GM21360 (cell line): Measurements from ENCODE around the gene SRRM1.
"Not testable (repeated sequence)": the region's sequence is repeated elsewhere in the genome, so short reads cannot be mapped to it uniquely, and the experiment has no call there.

Source experiments
- ATAC-seq: cut with Tn5 transposase; IDR thresholded peaks from one replicate; pipeline ENCODE4 v1.9.1; 2021; ENCODE audit warnings: mild to moderate bottlenecking, moderate library complexity; ENCODE audit not compliant: unreplicated experiment

Gene SRRM1

DNA sequence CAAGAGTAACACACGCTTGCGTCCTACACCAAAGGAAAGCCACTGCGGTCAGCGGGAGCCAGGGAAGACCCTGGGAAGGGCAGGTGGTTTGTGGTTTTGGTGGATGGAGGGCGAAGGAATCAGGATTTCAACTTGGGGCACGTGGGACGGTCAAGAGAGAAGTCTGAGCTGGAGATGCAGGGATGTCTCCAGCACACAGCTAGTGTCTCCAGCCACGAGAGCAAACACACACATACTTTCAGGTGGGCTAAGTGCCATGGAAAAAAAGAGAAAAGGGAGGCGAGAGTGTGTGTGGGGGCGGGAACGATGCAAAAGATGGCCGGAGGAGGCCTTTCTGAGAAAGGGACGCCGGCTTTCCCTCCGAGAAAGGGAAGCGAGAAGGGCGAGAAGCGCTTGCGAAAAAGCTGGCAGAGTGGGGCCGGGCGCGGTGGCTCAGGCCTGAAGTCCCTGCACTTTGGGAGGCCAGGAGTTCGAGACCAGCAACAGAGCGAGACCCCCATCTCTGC lies 1.4 kb upstream of the SRRM1 start:
- no peak for ATAC-seq

DNA sequence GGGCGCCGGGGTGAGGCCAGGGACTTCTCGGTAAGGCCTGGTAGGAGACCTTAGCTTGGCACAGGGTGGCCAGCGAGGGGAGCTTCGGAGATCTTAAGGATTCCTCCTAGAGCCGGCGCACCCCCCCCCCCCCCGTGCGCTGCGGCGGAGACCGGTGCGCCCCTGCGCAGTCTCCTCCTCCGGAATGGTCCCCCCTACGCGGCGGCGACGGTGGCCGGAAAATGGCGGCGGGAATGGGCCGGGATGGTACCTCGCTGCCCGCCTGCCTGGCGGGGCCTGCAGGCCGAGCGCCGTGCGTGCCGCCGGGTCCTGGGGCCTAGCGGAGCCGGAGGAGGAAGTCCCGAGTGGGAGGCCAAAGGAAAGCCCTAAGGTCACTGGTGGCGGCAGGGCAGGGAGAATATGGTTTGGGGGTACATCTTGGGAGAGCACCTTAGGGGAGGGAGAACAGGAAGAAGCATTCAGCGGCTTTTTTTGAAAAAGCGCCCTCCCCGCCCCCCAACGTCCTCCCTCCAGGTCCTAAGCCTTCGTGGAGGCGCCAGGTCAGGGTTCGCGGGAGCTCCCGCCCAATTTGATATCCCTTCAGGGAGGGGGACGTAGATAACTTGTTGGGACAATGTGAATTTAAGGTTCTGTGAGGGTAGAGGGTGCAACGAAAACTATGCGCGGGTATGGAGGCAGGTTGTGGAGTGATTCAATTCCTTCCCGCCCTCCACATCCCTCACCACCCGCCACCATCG lies 429 bp downstream of the SRRM1 start:
- ATAC-seq, result peak; percentile 20

DNA sequence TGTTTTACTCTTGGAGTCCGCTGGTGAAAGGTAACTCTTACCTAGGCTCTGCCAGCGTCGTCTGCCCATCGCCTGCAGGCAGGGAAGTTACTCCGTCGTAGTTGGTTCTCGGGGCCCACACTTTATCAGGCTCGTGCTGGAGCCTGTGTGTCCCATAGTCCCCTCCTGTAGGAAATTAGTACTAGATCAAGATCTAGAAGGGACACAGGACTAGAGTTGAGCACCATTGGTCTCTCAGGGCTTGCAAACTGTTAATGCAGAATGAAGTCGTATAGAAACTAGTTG lies 940 bp downstream of the SRRM1 start:
- no peak for ATAC-seq

DNA sequence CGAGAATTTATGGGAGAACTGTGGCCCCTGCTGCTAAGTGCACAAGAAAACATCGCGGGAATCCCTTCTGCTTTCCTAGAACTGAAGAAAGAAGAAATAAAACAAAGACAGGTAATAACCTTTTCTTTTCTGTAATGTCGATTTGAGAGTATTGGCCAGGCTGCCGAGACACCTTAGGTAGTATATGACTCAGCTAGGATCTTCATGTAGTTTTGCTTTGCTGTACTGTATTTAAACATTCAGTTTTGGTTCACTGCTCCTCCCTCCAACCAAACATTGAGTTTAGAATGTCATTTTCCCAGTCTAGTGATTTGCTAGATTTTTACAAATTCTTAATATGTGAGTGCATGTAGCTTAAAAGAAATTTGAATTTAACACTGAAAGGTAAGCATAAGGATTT lies 5.8 kb downstream of the SRRM1 start:
- ATAC-seq, result no peak

DNA sequence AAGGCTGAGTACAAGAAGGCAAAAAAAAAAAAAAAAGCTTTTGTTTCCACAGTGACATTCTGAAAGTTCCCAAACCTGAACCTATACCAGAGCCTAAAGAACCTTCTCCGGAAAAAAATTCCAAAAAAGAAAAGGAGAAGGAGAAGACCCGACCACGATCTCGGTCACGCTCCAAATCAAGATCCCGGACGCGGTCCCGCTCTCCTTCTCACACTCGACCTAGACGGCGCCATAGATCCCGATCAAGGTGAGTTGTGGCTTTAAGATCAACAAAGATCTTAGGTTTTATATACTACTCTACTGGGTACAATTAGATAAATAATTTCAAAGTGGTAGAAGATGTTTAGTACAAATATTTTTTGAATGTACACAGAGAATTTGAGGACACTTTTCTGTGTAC lies 9.3 kb downstream of the SRRM1 start:
- ATAC-seq, result no peak

DNA sequence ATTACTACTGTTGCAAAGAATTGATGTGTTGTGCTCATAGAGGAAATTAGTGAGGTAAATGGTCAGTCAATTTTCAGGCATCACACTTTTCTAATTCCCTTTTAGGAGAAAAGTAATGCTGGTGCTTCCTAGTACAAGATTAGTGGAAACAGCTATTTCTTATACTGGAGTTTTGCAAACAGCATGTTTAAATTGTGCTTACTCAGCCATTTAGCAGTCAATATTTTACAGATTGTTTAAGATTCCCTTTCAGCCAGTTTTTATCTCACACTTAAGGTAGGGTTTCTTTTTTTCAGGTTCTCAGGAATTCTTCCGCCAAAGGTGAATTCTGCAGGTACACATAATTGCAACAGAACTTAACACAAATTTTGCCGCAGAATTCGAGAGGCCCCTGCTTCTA lies 10.9 kb downstream of the SRRM1 start:
- no peak for ATAC-seq

DNA sequence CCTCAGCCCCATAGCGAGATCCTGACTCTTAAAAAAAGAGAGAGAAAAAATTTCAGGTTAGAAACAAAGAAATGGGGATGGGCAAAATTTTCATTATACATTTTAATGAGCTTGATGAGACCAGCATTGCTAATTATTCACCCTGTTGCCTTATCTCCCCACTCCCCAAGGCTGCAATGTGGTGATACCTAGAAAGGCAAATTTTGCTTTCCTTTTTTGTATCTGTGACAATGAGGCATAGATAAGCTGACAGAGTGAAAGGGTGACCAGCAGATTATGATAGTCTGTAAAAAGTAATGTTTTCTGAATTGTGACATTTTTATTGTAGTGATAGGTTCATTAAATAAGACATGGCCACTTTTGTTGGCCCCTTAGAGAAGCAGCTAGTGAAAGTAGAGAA lies 12.9 kb downstream of the SRRM1 start:
- ATAC-seq, result no peak

DNA sequence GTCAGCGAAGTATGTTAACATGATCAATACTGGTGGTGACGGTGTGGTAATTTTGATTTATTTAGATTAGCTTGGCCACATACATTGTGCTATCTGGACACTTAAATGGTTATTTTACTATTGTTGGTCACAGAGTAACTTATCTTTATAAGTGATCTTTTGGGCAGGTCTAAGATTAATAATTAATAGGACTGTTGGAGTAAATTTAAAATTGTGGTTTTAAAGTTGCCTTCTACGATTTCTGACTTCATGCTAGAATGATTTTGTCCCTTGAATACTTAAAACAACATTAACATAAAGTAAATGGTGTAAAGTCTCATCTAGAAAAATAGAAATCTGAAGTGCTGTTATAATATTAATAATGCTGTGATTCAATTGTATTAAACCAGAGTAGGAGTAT lies 14.7 kb downstream of the SRRM1 start:
- ATAC-seq, result no peak

DNA sequence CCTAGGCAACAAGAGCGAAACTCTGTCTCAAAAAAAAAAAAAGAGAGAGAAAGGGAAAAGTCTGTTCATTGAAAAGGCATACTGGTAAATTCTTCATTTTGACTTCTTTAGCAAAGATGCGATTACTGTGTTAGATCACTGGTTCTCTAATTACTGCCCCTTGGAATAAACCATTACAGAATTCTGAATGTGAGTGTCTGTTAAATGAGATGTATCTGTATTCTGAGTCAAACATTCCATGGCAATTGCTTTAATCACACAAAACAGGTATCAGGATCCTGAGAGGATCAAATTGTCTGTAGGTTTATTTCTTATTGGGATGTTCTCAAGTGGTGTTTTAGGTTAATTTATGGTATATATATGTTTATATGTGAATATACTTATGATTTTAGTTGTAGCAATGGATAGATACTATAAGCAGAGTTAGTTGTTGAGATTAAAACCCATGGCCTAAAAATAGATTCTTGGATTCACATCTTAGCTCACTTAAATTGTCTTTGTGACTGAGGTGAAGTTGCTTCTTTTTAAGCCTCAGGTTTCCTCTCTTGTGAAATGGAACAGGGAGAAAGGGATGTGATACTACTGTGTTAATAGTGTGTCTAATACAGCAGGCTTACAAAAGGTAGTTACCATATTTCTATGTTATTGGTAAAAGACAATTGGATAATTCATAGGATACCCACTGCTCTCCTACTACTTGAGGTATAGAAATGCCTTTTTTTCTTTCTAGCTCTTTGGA lies 16.2 kb downstream of the SRRM1 start:
- ATAC-seq, result no peak

DNA sequence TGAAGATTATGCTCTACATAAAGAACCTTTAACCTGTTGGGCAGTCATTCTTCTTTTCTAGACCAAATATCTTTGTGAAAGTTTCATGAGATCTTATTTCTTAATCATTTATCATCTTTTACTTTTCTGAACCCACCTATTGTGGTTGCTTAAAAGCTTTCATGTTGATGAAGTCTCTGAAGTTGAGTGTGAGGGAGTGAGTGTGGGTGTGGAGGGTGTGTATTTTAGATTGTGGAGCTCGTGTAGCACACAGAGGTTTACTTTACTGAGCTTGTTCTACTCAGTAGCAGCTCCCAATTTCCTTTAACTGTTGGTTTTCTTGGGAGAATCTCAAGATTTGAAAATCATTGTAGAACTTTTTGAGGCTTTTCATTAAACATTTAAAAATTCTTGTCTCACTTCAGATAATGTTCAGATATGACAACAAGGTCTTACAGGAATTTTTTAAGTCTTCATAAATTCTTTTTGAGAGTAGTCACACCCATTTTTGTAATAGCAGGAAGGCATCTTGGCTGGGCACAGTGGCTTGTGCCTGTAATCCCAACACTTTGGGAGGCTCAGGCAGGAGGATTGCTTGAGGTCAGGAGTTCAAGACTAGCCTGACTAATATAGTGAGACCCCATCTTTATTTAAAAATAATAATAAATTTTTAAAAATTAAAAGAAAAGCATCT lies 17.0 kb downstream of the SRRM1 start:
- ATAC-seq, result no peak

DNA sequence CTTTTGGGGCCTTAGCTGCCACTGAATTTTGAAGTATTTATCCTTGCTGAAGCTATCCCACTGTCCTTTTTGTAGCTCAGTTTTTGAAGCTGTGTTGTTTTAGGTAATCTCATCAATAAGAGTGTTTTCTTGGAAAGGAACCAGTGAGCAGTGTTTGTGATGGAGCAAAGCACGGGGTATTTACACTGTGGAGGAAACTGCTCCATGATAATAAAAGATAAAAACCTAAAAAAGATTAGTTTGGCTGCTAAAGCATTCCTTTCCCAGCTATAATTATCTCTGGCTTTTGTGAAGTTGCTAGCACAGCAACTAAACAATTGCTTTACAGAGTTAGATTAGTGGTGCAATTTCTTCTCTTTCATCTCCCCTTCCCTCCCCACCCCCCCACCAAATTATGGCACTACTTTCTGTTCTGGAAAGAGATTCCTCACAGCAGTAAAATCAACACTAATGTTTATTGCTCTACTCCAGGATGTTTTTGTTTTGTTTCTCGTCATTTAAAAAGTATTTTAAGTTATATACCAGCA lies 21.5 kb downstream of the SRRM1 start:
- no peak for ATAC-seq

DNA sequence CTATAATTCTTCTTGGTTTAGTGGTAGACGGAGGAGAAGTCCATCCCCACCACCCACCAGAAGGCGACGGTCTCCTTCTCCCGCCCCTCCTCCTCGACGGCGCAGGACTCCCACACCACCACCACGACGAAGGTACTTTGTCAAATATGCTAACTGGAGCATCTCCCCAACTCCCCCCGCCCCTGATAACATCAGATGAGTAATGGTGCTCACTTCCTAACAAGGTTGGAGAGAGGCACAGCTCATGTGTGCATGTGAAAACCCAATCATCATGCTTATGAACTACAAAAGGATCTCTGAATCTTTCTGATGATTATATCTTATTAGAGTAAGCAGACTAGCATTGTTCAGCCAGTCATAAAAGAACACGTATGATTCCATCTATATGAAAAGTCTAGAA lies 23.7 kb downstream of the SRRM1 start:
- no peak for ATAC-seq

DNA sequence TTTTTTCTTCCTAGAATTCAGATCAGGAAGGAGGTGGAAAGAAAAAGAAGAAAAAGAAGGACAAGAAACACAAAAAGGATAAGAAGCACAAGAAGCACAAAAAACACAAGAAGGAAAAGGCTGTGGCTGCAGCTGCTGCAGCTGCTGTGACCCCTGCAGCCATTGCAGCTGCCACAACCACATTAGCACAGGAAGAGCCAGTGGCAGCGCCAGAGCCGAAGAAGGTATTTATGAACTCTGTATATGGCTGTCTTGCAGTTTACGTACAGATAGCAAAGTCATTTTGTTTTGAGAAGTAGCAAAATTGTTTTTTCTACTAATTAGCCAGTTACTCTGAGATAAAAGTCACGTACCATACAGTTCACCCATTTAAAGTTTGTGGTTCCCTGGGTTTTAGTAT lies 28.3 kb downstream of the SRRM1 start:
- ATAC-seq, result not testable (repeated sequence)

DNA sequence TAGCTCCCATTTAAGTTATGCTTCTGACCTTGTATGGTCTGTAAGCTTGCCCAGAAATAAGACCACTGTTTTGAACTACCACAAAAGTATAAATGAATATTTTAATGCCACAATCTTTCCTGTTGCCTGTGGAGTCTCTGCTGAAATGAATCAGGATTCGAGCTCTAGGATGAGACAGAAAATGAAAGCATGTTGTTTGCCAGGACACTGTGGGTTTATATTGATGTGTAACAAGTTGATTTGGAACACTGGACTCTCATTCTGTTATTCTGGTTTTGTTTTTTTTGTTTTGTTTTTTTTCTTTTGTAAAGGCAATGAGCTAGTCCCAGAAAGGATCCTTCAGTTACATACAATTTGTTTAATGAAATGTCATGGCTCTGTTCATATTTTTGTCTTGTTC lies 29.6 kb downstream of the SRRM1 start:
- ATAC-seq, result not testable (repeated sequence)

DNA sequence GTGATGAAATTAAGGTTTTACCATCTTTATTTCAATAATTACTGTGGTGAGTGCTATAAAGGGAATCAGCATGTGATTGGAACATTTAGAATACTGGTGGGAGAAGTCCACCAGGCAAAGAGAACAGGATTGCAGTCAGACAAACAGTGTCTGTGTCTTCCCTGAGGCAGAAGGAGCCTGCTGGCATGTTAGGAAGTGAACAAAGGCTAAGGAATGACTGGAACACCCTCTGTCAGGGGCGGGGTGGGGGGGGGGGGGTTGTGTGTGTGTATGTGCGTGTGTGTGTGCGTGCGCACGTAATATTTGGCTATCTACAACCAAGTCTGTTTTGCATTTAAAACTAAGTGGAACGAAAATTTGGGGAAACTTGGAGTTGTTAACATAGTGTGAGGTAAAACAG lies 30.2 kb downstream of the SRRM1 start:
- ATAC-seq, result no peak

DNA sequence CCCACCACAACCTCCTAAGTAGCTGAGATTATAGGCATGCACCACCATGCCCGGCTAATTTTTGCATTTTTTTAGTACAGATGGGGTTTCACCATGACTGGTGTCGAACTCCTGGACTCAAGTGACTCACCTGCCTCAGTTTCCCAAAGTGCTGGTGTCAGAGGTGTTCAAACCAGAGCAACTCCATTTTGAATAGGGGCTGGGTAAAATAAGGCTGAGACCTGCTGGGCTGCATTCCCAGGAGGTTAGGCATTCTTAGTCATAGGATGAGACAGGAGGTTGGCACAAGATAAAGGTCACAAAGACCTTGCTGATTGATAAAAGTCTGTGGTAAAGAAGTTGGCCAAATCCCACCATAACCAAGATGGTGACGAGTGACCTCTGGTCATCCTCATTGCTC lies 35.3 kb downstream of the SRRM1 start:
- not testable (repeated sequence) for ATAC-seq

DNA sequence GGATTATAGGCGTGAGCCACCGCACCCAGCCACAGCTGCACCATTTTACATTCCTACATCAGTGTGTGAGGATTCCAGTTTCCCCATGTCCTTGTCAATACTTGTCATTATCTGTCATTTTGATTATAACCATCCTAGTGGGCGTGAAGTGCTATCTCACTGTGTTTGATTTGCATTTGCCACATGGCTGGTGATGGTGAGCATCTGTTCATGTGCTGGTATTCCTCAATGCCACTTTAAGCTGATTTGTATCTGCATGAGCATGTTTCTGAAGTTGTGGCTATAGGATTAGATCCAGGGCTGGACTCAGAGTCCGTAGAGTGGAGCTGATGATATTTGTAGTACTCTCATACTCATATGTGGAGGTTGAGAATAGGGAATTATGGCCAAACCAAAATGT lies 36.6 kb downstream of the SRRM1 start:
- ATAC-seq, result no peak

DNA sequence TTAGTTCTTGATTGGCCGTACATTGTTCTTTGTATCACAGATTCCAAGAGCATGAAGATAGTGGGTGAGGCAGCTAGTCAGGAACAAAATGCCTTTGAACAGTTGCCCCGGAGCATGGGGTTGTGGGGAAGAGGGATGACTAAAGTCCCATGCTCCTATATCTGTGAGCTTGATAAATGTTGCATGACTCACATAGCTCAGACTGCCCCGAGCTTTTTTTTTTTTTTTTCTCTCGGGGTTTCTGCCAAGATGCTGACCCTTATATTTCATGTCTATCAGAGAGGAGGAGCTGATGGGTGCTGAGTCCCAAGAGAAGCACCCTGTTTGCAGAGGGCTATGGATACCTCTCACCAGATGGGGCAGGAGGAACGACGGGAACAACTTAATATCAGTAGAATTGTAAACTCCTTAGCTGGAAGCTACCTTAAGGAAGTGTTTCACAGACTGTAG lies 40.6 kb downstream of the SRRM1 start:
- ATAC-seq, result no peak

DNA sequence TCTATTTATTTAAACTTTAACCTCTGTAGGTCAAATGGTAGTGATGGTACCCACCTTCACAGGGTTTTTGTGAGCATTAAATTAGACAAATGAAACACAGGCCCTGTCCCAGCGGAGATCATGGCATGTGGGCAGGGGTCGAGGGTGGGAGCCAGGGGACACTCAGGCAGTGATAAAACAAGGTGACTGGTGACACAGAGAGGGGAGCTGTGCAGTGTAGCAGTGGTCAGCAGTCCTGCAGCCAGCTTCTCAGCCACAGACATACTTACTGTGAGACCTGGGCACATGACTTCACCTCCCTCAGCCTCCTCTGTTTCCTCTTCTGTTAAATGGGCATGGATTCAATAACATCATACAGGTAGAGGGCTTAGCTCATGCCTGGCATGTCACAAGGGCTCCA lies 44.9 kb downstream of the SRRM1 start:
- no peak for ATAC-seq

DNA sequence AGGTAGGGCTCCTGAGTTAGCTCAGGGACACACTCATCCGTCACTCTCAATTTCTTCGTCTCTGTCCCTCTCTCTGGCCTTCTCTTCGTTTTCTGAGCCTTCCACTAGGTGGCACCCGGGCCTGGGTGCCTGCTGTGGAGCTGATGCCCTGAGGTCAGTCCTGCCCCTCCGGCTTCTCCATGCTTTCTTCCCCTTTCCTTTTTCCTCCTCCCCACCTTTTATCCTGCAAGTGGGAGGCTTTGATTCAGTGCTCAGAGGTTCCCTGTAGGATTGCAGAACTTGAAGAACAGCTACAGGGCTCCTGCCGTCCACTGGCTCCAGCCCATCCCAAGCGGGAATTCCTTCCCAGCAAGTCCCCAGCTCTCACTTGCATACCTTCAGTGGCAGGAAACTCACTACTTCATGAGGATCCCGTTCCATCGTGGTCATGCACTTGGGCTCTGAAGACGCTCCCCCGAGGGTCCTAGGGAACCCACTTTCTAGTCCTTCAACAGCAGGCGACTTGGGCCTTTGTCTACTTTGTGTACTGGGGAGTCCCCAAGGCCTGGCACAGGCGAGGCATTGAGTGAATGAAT lies 45.6 kb downstream of the SRRM1 start:
- ATAC-seq, result no peak

DNA sequence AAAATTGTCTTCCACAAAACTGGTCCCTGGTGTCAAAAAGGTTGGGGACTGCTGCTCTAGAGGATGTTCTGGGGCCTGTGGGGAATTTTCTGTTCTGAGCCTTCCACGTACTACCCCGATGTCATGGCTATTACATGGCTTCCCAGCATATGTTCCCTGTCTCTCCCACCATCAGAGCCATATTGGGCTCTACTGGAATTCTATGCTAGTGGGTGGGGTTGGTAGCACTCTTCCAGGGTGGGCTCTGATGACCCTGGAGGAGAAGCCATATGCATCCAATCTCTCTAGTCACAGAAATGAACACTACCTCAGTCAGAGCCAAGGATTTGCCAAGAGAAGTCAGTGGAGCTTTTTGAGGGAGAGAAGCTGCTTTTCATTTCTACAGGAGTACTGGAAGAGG lies 47.9 kb downstream of the SRRM1 start:
- ATAC-seq, result no peak
